PC-3 (cell line): Measurements from ENCODE around the gene NRBF2. TPM values are rescaled to one million over a fixed set of nuclear protein-coding genes. Genes with fewer than 3 reads are reported as not detected.
A peak's percentile ranks its signal among the peaks of the same experiment; 100 is the strongest.

Source experiments
- ATAC-seq: fragments of 200-7000 bp; cut with Tn5 transposase; 2 replicates; pipeline ENCODE4 v1.9.1; 2020; ENCODE audit warnings: mild to moderate bottlenecking, moderate library complexity
- BruUV-seq: library from RNA; stranded (reverse); fragments of 400-500 nt; replicated peaks from 2 replicates; lab custom pipeline; 2021; lab: Mats Ljungman, UMichigan
- CTCF ChIA-PET: fragments of 300-600 bp; sonication (Branson Sonifier 250); formaldehyde crosslinking; loops from one replicate; lab custom pipeline; 2022; ENCODE audit warnings: antibody characterized with exemption; lab: Charles Lee
- POLR2A ChIA-PET: fragments of 300-600 bp; sonication (Branson Sonifier 250); formaldehyde crosslinking; loops from one replicate; lab custom pipeline; 2022; ENCODE audit warnings: antibody characterized with exemption; ENCODE audit not compliant: unreplicated experiment; lab: Charles Lee
- DNase-seq: peaks from one replicate; pipeline ENCODE4 v3.0.0-alpha.2; 2015
- H2AFZ ChIP-seq: fragments of 300-600 bp; sonication (generic); 2 replicates; pipeline ENCODE4 v1.6.0; 2016; ENCODE audit warnings: antibody characterized with exemption, low read length
- H3F3A ChIP-seq: fragments of 300-600 bp; sonication (generic); one replicate; pipeline ENCODE4 v1.6.0; 2017; ENCODE audit warnings: antibody characterized with exemption, low read length, control low read depth, mild to moderate bottlenecking; ENCODE audit not compliant: unreplicated experiment
- H3K27ac ChIP-seq: fragments of 300-600 bp; sonication (generic); 2 replicates; pipeline ENCODE4 v1.5.1; 2016; ENCODE audit warnings: mild to moderate bottlenecking, low read length
- H3K27me3 ChIP-seq: fragments of 300-600 bp; sonication (generic); 2 replicates; pipeline ENCODE4 v1.6.1; 2016; ENCODE audit warnings: low read length, mixed read lengths
- H3K36me3 ChIP-seq: fragments of 300-600 bp; sonication (generic); 2 replicates; pipeline ENCODE4 v1.6.1; 2016; ENCODE audit warnings: low read depth, mixed run types, low read length, mixed read lengths
- H3K4me1 ChIP-seq: fragments of 300-600 bp; sonication (generic); 2 replicates; pipeline ENCODE4 v1.5.1; 2016; ENCODE audit warnings: low read length; ENCODE audit not compliant: insufficient read depth
- H3K4me2 ChIP-seq: fragments of 300-600 bp; sonication (generic); 2 replicates; pipeline ENCODE4 v1.6.0; 2016; ENCODE audit warnings: low read length
- H3K4me3 ChIP-seq: fragments of 300-600 bp; sonication (generic); 2 replicates; pipeline ENCODE4 v1.5.1; 2016; ENCODE audit warnings: mild to moderate bottlenecking, low read length, mixed read lengths
- H3K79me2 ChIP-seq: fragments of 300-600 bp; sonication (generic); 2 replicates; pipeline ENCODE4 v1.6.1; 2017; ENCODE audit warnings: low read length, mixed read lengths
- H3K9ac ChIP-seq: fragments of 300-600 bp; sonication (generic); 2 replicates; pipeline ENCODE4 v1.6.0; 2016; ENCODE audit warnings: mild to moderate bottlenecking, low read length
- H3K9me2 ChIP-seq: fragments of 300-600 bp; sonication (generic); replicated peaks from 2 replicates; pipeline ENCODE4 v1.6.1; 2016; ENCODE audit warnings: mixed run types, low read length, mixed read lengths
- H3K9me3 ChIP-seq: fragments of 300-600 bp; sonication (generic); 2 replicates; pipeline ENCODE4 v1.6.1; 2016; ENCODE audit warnings: low read length, mixed read lengths
- H4K20me1 ChIP-seq: fragments of 300-600 bp; sonication (generic); 2 replicates; pipeline ENCODE4 v1.6.1; 2016; ENCODE audit warnings: low read length, mixed read lengths
- EZH2 ChIP-seq: fragments of 300-600 bp; sonication (generic); IDR thresholded peaks from one replicate; pipeline ENCODE4 v1.6.1; 2017; ENCODE audit warnings: antibody characterized with exemption, mild to moderate bottlenecking, low read length; ENCODE audit not compliant: unreplicated experiment
- EZH2phosphoT487 ChIP-seq: fragments of 300-600 bp; sonication (generic); IDR thresholded peaks from 2 replicates; pipeline ENCODE4 v1.6.1; 2018; ENCODE audit warnings: mild to moderate bottlenecking, antibody characterized with exemption, low read length, borderline replicate concordance
- intact Hi-C: fragments of 100-400 bp; cut with micrococcal nuclease; formaldehyde crosslinking; loops from 2 replicates; pipeline ENCODE4 v1.9.0; 2023
- total RNA-seq: library from RNA; depleted of rRNA; stranded (reverse); fragments of >200 nt; gene quantifications from 2 replicates; pipeline ENCODE4 v1.2.3, GENCODE V29; 2014
- TF ChIP-seq, protein P1 (sequence below): fragments of 300-600 bp; sonication (generic); conservative IDR thresholded peaks from 2 replicates; pipeline ENCODE4 v1.5.1; 2017; ENCODE audit warnings: antibody characterized with exemption, low read depth, mild to moderate bottlenecking, low read length

NRBF2 gene
- total RNA-seq, 1 experiment from 2014 or later: 44.4 TPM

DNA sequence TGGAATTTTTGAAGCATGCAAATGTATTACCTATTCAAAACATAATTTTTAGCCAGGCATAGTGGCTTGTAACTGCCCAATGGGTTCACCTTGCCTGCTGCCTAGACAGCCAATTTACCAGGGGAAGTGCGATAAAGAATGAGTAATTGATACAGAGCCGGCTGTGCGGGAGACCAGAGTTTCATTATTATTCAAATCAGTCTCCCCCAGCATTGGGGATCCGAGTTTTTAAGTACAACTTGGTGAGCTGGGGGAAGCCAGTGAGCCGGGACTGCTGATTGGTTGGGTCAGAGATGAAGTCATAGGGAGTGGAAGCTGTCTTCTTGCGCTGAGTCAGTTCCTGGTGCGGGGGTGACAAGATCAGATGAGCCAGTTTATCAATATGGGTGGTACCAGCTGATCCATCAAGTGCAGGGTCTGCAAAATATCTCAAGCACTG is 29.1 kb upstream of the NRBF2 start:
- Histone ChIP-seq H3K4me3 (no peak overlapping the region), H4K20me1 (no peaks in the 10 kb centered on the region), H3K4me1 (peaks cover 38% of the 10 kb centered on the region), H3F3A (peaks cover 4% of the 10 kb centered on the region), H3K27me3 (no peaks in the 10 kb centered on the region), H3K36me3 (no peaks in the 10 kb centered on the region), H3K79me2 (no peaks in the 10 kb centered on the region), H3K9me2 (no peaks in the 10 kb centered on the region), H3K9ac (no peak overlapping the region), H3K27ac (no peak overlapping the region), H3K4me2 (no peak overlapping the region), H3K9me3 (no peaks in the 10 kb centered on the region), H2AFZ (no peak overlapping the region)
- ATAC-seq (no peak), DNase-seq (no peak)
- TF ChIP-seq EZH2 (no peak), EZH2phosphoT487 (no peak)
- TF ChIP-seq, protein P1, sequence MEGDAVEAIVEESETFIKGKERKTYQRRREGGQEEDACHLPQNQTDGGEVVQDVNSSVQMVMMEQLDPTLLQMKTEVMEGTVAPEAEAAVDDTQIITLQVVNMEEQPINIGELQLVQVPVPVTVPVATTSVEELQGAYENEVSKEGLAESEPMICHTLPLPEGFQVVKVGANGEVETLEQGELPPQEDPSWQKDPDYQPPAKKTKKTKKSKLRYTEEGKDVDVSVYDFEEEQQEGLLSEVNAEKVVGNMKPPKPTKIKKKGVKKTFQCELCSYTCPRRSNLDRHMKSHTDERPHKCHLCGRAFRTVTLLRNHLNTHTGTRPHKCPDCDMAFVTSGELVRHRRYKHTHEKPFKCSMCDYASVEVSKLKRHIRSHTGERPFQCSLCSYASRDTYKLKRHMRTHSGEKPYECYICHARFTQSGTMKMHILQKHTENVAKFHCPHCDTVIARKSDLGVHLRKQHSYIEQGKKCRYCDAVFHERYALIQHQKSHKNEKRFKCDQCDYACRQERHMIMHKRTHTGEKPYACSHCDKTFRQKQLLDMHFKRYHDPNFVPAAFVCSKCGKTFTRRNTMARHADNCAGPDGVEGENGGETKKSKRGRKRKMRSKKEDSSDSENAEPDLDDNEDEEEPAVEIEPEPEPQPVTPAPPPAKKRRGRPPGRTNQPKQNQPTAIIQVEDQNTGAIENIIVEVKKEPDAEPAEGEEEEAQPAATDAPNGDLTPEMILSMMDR: no peak
- ChIA-PET POLR2A (no interaction called here), CTCF (no interaction called here)
- intact Hi-C loops: no loop called here
- BruUV-seq: no TSS peak

DNA sequence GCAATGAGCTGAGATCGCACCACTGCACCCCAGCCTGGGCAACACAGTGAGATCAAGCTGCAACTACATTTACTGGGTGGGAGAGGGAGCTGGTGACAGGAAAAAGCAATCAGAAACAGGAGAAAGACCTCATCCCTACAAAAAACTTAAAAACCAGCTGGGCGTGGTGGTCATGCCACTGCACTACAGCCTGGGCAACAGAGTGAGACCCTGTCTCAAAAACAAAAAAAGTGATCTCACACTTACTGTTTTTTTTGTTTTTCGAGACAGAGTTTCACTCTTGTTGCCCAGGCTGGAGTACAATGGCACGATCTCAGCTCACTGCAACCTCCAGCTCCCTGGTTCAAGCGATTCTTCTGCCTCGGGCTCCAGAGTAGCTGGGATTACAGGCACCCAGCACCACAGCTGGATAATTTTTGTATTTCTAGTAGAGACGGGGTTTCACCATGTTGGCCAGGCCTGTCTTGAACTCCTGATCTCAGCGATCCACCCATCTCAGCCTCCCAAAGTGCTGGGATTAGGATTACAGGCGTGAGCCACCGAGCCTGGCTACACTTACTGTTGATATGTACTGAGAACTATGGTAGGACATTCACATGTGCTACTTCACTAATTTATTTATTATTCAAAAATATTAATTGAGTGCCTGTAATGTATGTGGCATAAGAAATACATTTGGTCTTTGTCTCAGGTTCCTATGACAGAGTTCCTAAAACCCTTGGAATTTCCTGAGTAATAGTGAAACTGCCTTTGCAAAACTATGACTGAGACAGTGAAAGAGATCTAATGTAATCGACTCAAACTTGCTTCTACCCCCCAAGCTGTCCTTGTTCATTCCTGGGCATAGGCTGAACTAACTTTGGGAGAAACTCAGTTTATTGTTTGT is 27.7 kb upstream of the NRBF2 start:
- intact Hi-C loops: loop anchor here (5.0 kb wide), 1 partner anchor 1588 kb away; no protein-coding TSS in a partner anchor
- Histone ChIP-seq H4K20me1 (no peaks in the 10 kb centered on the region), H3K9me3 (no peaks in the 10 kb centered on the region), H3F3A (no peaks in the 10 kb centered on the region), H3K9ac (peak overlapping the region; percentile 3; the same call in 1 of the 2 replicates), H3K4me2 (peak overlapping the region; percentile 67), H3K36me3 (no peaks in the 10 kb centered on the region), H2AFZ (peak overlapping the region; percentile 56), H3K79me2 (no peaks in the 10 kb centered on the region), H3K27me3 (no peaks in the 10 kb centered on the region), H3K4me3 (peak overlapping the region; percentile 9; the same call in 1 of the 2 replicates), H3K9me2 (no peaks in the 10 kb centered on the region), H3K27ac (peak overlapping the region; percentile 54), H3K4me1 (peaks cover 26% of the 10 kb centered on the region)
- TF ChIP-seq EZH2 (no peak), EZH2phosphoT487 (no peak)
- TF ChIP-seq, protein P1: no peak
- DNase-seq (peak; percentile 78), ATAC-seq (peak; percentile 66)
- ChIA-PET CTCF (no interaction called here), POLR2A (interaction anchor here (0.6 to 0.7 kb wide), 2 partner anchors 28 to 348 kb away, joined by 3 read pairs; partner anchors contain the start of gene NRBF2)
- TSS peak; percentile 99 for BruUV-seq
